Measurements from ENCODE around the gene LDLRAD4.

Gene LDLRAD4

GRCh38 chr18:13354402-13354801 lies 135.8 kb downstream of the LDLRAD4 start:
- Histone ChIP-seq H3K79me2 (peaks cover 26% of the 10 kb centered on the region), H3K4me2 (ENCODE audit: low read length) (no peak overlapping the region), H3K9me3 (ENCODE audit: control insufficient read depth, low read length) (no peaks in the 10 kb centered on the region), H2AFZ (no peak overlapping the region), H3K36me3 (ENCODE audit: control insufficient read depth, insufficient read depth, low read length) (no peaks in the 10 kb centered on the region), H3K27me3 (ENCODE audit: control insufficient read depth, insufficient read depth, low read length) (no peaks in the 10 kb centered on the region), H3K4me1 (no peaks in the 10 kb centered on the region), H3K4me3 (ENCODE audit: low read depth, low read length) (no peak overlapping the region), H3K27ac (no peak overlapping the region), H3K9ac (no peak overlapping the region)
- TF ChIP-seq CTCF (IDR thresholded peaks at IDR 0.05) = no peak

- no peaks in the 10 kb centered on the region for H3K36me3 ChIP-seq (ENCODE audit: control insufficient read depth, insufficient read depth, low read length)
- H3K27ac ChIP-seq = no peak overlapping the region
- no peaks in the 10 kb centered on the region for H3K4me1 ChIP-seq
- H3K4me3 ChIP-seq (ENCODE audit: low read depth, low read length) = no peak overlapping the region
- no peaks in the 10 kb centered on the region for H3K9me3 ChIP-seq (ENCODE audit: control insufficient read depth, low read length)
- H3K4me2 ChIP-seq (ENCODE audit: low read length) = no peak overlapping the region
- no peaks in the 10 kb centered on the region for H3K27me3 ChIP-seq (ENCODE audit: control insufficient read depth, insufficient read depth, low read length)
- no peak overlapping the region for H3K9ac ChIP-seq
- no peak for TF ChIP-seq CTCF (IDR thresholded peaks at IDR 0.05)
- H3K79me2 ChIP-seq = peaks cover 18% of the 10 kb centered on the region
- no peak overlapping the region for H2AFZ ChIP-seq
These were observed 137.5 kb downstream of the LDLRAD4 start for GRCh38 chr18:13356032-13356431.

- Histone ChIP-seq H2AFZ (no peak overlapping the region), H3K36me3 (ENCODE audit: control insufficient read depth, insufficient read depth, low read length) (no peaks in the 10 kb centered on the region), H3K9me3 (ENCODE audit: control insufficient read depth, low read length) (no peaks in the 10 kb centered on the region), H3K27ac (no peak overlapping the region), H3K4me3 (ENCODE audit: low read depth, low read length) (no peak overlapping the region), H3K9ac (no peak overlapping the region), H3K4me1 (no peaks in the 10 kb centered on the region), H3K4me2 (ENCODE audit: low read length) (no peak overlapping the region), H3K79me2 (peaks cover 22% of the 10 kb centered on the region), H3K27me3 (ENCODE audit: control insufficient read depth, insufficient read depth, low read length) (no peaks in the 10 kb centered on the region)
- TF ChIP-seq CTCF (IDR thresholded peaks at IDR 0.05) = no peak
These were observed 138.7 kb downstream of the LDLRAD4 start for GRCh38 chr18:13357289-13357688.

GRCh38 chr18:13359210-13359609 lies 140.7 kb downstream of the LDLRAD4 start:
- H3K27me3 ChIP-seq (ENCODE audit: control insufficient read depth, insufficient read depth, low read length) = no peaks in the 10 kb centered on the region

More at GRCh38 chr18:13359210-13359609, 140.7 kb downstream of the LDLRAD4 start:
- Histone ChIP-seq H3K36me3 (ENCODE audit: control insufficient read depth, insufficient read depth, low read length) (no peaks in the 10 kb centered on the region), H3K9me3 (ENCODE audit: control insufficient read depth, low read length) (no peaks in the 10 kb centered on the region), H3K9ac (no peak overlapping the region), H3K4me1 (no peaks in the 10 kb centered on the region), H3K4me2 (ENCODE audit: low read length) (no peak overlapping the region), H3K4me3 (ENCODE audit: low read depth, low read length) (no peak overlapping the region), H3K79me2 (peaks cover 16% of the 10 kb centered on the region), H3K27ac (no peak overlapping the region), H2AFZ (no peak overlapping the region)
- no peak for TF ChIP-seq CTCF (IDR thresholded peaks at IDR 0.05)
